NOMO-1 treated with DMSO at 0.1 percent for 48 hours (cell line): ENCODE results near the gene EHBP1L1.

Experiments
- DNase-seq: peaks from one replicate; lab custom pipeline; 2025; ENCODE audit not compliant: unreplicated experiment; lab: John Stamatoyannopoulos, UW

EHBP1L1 gene

GRCh38 chr11:65576867-65577755 lies 1.3 kb downstream of the EHBP1L1 start:
- DNase-seq: peak; percentile 61

- DNase-seq: no peak
Measured at GRCh38 chr11:65577756-65578109, 1.9 kb downstream of the EHBP1L1 start.

- DNase-seq: no peak
Measured at GRCh38 chr11:65578134-65578533, 2.3 kb downstream of the EHBP1L1 start.

GRCh38 chr11:65578667-65579066 lies 2.8 kb downstream of the EHBP1L1 start:
- DNase-seq: no peak

GRCh38 chr11:65579291-65579690 lies 3.4 kb downstream of the EHBP1L1 start:
- peak; percentile 12 for DNase-seq

GRCh38 chr11:65580031-65580692 lies 4.3 kb downstream of the EHBP1L1 start:
- DNase-seq: no peak

- no peak for DNase-seq
Measured at GRCh38 chr11:65580756-65581155, 4.9 kb downstream of the EHBP1L1 start.

GRCh38 chr11:65581928-65582327 lies 6.1 kb downstream of the EHBP1L1 start:
- DNase-seq: no peak

GRCh38 chr11:65583589-65583988 lies 7.7 kb downstream of the EHBP1L1 start:
- DNase-seq: no peak

- no peak for DNase-seq
Measured at GRCh38 chr11:65584106-65584505, 8.3 kb downstream of the EHBP1L1 start.

- no peak for DNase-seq
Measured at GRCh38 chr11:65584723-65585171, 8.9 kb downstream of the EHBP1L1 start.

GRCh38 chr11:65585396-65586246 lies 9.8 kb downstream of the EHBP1L1 start:
- no peak for DNase-seq

- no peak for DNase-seq
Measured at GRCh38 chr11:65586247-65586630, 10.4 kb downstream of the EHBP1L1 start.

GRCh38 chr11:65586676-65587075 lies 10.8 kb downstream of the EHBP1L1 start:
- DNase-seq: no peak

- peak; percentile 66 for DNase-seq
Measured at GRCh38 chr11:65588199-65589054, 12.6 kb downstream of the EHBP1L1 start.

- DNase-seq: no peak
Measured at GRCh38 chr11:65589444-65590239, 13.8 kb downstream of the EHBP1L1 start.

GRCh38 chr11:65590240-65590738 lies 14.4 kb downstream of the EHBP1L1 start:
- no peak for DNase-seq

GRCh38 chr11:65591939-65592857 lies 16.3 kb downstream of the EHBP1L1 start:
- DNase-seq: no peak
